Muscle layer of duodenum (tissue), 2 donors: ENCODE results near the gene FNBP1.

Experiments
- H3K27ac ChIP-seq: one replicate; pipeline ENCODE4 v1.7.0; 2013; ENCODE audit warnings: mild to moderate bottlenecking, low read length
- H3K27me3 ChIP-seq: one replicate; pipeline ENCODE4 v1.7.0; 2013; ENCODE audit warnings: low read depth, mild to moderate bottlenecking, control low read depth, low read length
- H3K36me3 ChIP-seq, 2 donors: one replicate each; pipeline ENCODE4 v1.7.0; 2013; ENCODE audit warnings: low read length in 2 of 2, control low read depth in 1 of 2, mild to moderate bottlenecking in 1 of 2; ENCODE audit not compliant: insufficient read depth in 2 of 2, control insufficient read depth in 1 of 2
- H3K4me1 ChIP-seq, 2 donors: one replicate each; pipeline ENCODE4 v1.7.0; 2013; ENCODE audit warnings: low read length in 2 of 2, mild to moderate bottlenecking in 2 of 2, control low read depth in 1 of 2, moderate library complexity in 1 of 2; ENCODE audit not compliant: insufficient read depth in 2 of 2, control insufficient read depth in 1 of 2
- H3K4me3 ChIP-seq, 2 donors: one replicate each; pipeline ENCODE4 v1.7.0; 2013; ENCODE audit warnings: low read length in 2 of 2, low read depth in 1 of 2, mild to moderate bottlenecking in 1 of 2
- H3K9me3 ChIP-seq, 2 donors: one replicate each; pipeline ENCODE4 v1.7.0; 2013; ENCODE audit warnings: low read length in 2 of 2, control low read depth in 1 of 2, mild to moderate bottlenecking in 1 of 2; ENCODE audit not compliant: control insufficient read depth in 1 of 2
- donor health status: healthy.

The FNBP1 gene

GRCh38 chr9:129865668-129866320 is 177.2 kb downstream of the FNBP1 start:
- no peak overlapping the region for H3K4me3 ChIP-seq
- peaks cover 17 to 77% of the 10 kb centered on the region in 2 donors for H3K36me3 ChIP-seq
- no peaks in the 10 kb centered on the region for H3K27me3 ChIP-seq
- no peaks in the 10 kb centered on the region for H3K9me3 ChIP-seq
- H3K27ac ChIP-seq, result no peak overlapping the region
- no peaks in the 10 kb centered on the region for H3K4me1 ChIP-seq

GRCh38 chr9:129864991-129865647 is 177.9 kb downstream of the FNBP1 start:
- no peaks in the 10 kb centered on the region for H3K27me3 ChIP-seq
- H3K9me3 ChIP-seq, result no peaks in the 10 kb centered on the region
- H3K36me3 ChIP-seq, result peaks cover 17 to 77% of the 10 kb centered on the region in 2 donors
- H3K4me3 ChIP-seq, result no peak overlapping the region
- no peaks in the 10 kb centered on the region for H3K4me1 ChIP-seq
- H3K27ac ChIP-seq, result no peak overlapping the region

GRCh38 chr9:129863059-129863690 is 179.8 kb downstream of the FNBP1 start:
- peaks cover 25 to 68% of the 10 kb centered on the region in 2 donors for H3K36me3 ChIP-seq
- no peaks in the 10 kb centered on the region for H3K27me3 ChIP-seq
- no peaks in the 10 kb centered on the region for H3K9me3 ChIP-seq
- H3K4me3 ChIP-seq, result no peak overlapping the region
- no peaks in the 10 kb centered on the region for H3K4me1 ChIP-seq
- H3K27ac ChIP-seq, result no peak overlapping the region

GRCh38 chr9:129861447-129861827 is 181.6 kb downstream of the FNBP1 start:
- Histone ChIP-seq H3K9me3 (no peaks in the 10 kb centered on the region), H3K27ac (no peak overlapping the region), H3K4me1 (no peaks in the 10 kb centered on the region), H3K27me3 (no peaks in the 10 kb centered on the region), H3K4me3 (no peak overlapping the region), H3K36me3 (peaks cover 28 to 67% of the 10 kb centered on the region in 2 donors)

GRCh38 chr9:129860653-129861446 is 182.1 kb downstream of the FNBP1 start:
- no peak overlapping the region for H3K27ac ChIP-seq
- no peak overlapping the region for H3K4me3 ChIP-seq
- no peaks in the 10 kb centered on the region for H3K4me1 ChIP-seq
- no peaks in the 10 kb centered on the region for H3K27me3 ChIP-seq
- no peaks in the 10 kb centered on the region for H3K9me3 ChIP-seq
- H3K36me3 ChIP-seq, result peaks cover 32 to 67% of the 10 kb centered on the region in 2 donors

- no peaks in the 10 kb centered on the region for H3K9me3 ChIP-seq
- no peak overlapping the region for H3K4me3 ChIP-seq
- H3K27ac ChIP-seq, result no peak overlapping the region
- H3K4me1 ChIP-seq, result no peaks in the 10 kb centered on the region
- H3K36me3 ChIP-seq, result peaks cover 48 to 72% of the 10 kb centered on the region in 2 donors
- no peaks in the 10 kb centered on the region for H3K27me3 ChIP-seq
Observed at GRCh38 chr9:129858167-129858962, 184.6 kb downstream of the FNBP1 start.

- H3K9me3 ChIP-seq, result no peaks in the 10 kb centered on the region
- peaks cover 52 to 76% of the 10 kb centered on the region in 2 donors for H3K36me3 ChIP-seq
Observed at GRCh38 chr9:129857207-129857606, 185.8 kb downstream of the FNBP1 start.

GRCh38 chr9:129854588-129855110 is 188.3 kb downstream of the FNBP1 start:
- Histone ChIP-seq H3K27me3 (no peaks in the 10 kb centered on the region), H3K27ac (no peak overlapping the region), H3K36me3 (peaks cover 51 to 78% of the 10 kb centered on the region in 2 donors), H3K9me3 (no peaks in the 10 kb centered on the region), H3K4me1 (no peaks in the 10 kb centered on the region), H3K4me3 (no peak overlapping the region)

More at GRCh38 chr9:129857207-129857606, 185.8 kb downstream of the FNBP1 start:
- Histone ChIP-seq H3K4me1 (no peaks in the 10 kb centered on the region), H3K27ac (no peak overlapping the region), H3K27me3 (no peaks in the 10 kb centered on the region), H3K4me3 (no peak overlapping the region)

GRCh38 chr9:129853614-129854013 is 189.4 kb downstream of the FNBP1 start:
- Histone ChIP-seq H3K27me3 (no peaks in the 10 kb centered on the region), H3K9me3 (no peaks in the 10 kb centered on the region), H3K4me3 (no peak overlapping the region), H3K27ac (no peak overlapping the region), H3K4me1 (no peaks in the 10 kb centered on the region), H3K36me3 (peaks cover 47 to 74% of the 10 kb centered on the region in 2 donors)

GRCh38 chr9:129852579-129852978 is 190.4 kb downstream of the FNBP1 start:
- Histone ChIP-seq H3K27ac (no peak overlapping the region), H3K4me1 (no peaks in the 10 kb centered on the region), H3K36me3 (peaks cover 43 to 63% of the 10 kb centered on the region in 2 donors), H3K9me3 (no peaks in the 10 kb centered on the region), H3K27me3 (no peaks in the 10 kb centered on the region), H3K4me3 (no peak overlapping the region)
